HepG2 (cell line): ENCODE results near the gene STC2. TPM values are rescaled to one million over a fixed set of nuclear protein-coding genes. Genes with fewer than 3 reads are reported as not detected.
A peak's percentile ranks its signal among the peaks of the same experiment; 100 is the strongest.

Experiments used
- ATAC-seq: fragments of 200-7000 bp; cut with Tn5 transposase; 3 replicates; pipeline ENCODE4 v1.9.1; 2020; ENCODE audit warnings: mild to moderate bottlenecking, moderate library complexity
- BruUV-seq: library from RNA; stranded (reverse); fragments of 400-500 nt; replicated peaks from 2 replicates; lab custom pipeline; 2021; lab: Mats Ljungman, UMichigan
- CTCF ChIA-PET: fragments of 300-600 bp; formaldehyde crosslinking; extraction: SDS; loops from one replicate; lab custom pipeline; 2021; ENCODE audit warnings: low total read pairs, inconsistent platforms, low intra/inter-chr PET ratio; lab: Yijun Ruan, JAX
- POLR2A ChIA-PET: fragments of 350-600 bp; sonication (Branson Sonifier 250); formaldehyde crosslinking; loops from one replicate; lab custom pipeline; 2020; ENCODE audit warnings: antibody characterized with exemption, inconsistent platforms; lab: Yijun Ruan, JAX
- DNase-seq: peaks from one replicate; pipeline ENCODE4 v3.0.0-alpha.2; 2015; ENCODE audit warnings: low spot score
- FAIRE-seq: peaks from 3 replicates; lab custom pipeline; 2011; peaks lifted over from hg19 to GRCh38; lab: Jason Lieb, UNC
- H2AFZ ChIP-seq: one replicate; pipeline ENCODE4 v1.6.1; 2011; ENCODE audit warnings: low read length, inconsistent platforms
- H3K27ac ChIP-seq: fragments of 300-600 bp; 3 replicates; pipeline ENCODE4 v1.8.0; 2011; ENCODE audit warnings: mixed run types, mild to moderate bottlenecking, mixed read lengths, low read length, inconsistent platforms; ENCODE audit not compliant: insufficient read depth; ENCODE audit errors: extremely low read length
- H3K27me3 ChIP-seq, 2 experiments: fragments of 200-600 bp in 1 of 2; 2 replicates in 1 of 2; 3 replicates in 1 of 2; pipeline versions ENCODE4 v1.6.0 to v1.8.0; 2011; ENCODE audit warnings: low read length in 2 of 2, mild to moderate bottlenecking in 2 of 2, moderate library complexity in 2 of 2, inconsistent platforms in 1 of 2; ENCODE audit not compliant: insufficient read depth in 2 of 2, control insufficient read depth in 1 of 2
- H3K36me3 ChIP-seq, 2 experiments: fragments of 200-600 bp in 1 of 2; replicated peaks in 1 of 2; 2 replicates in 1 of 2; 3 replicates in 1 of 2; pipeline versions ENCODE4 v1.5.1 to v1.8.0; 2011; ENCODE audit warnings: low read length in 2 of 2, inconsistent platforms in 1 of 2; ENCODE audit not compliant: insufficient read depth in 2 of 2, control insufficient read depth in 1 of 2
- H3K4me1 ChIP-seq: 2 replicates; pipeline ENCODE4 v1.5.1; 2012; ENCODE audit warnings: low read length, inconsistent platforms; ENCODE audit not compliant: insufficient read depth
- H3K4me2 ChIP-seq: 2 replicates; pipeline ENCODE4 v1.6.0; 2011; ENCODE audit warnings: low read depth, low read length, inconsistent platforms
- H3K4me3 ChIP-seq, 3 experiments: fragments of 200-600 bp in 1 of 3; sonication (generic), shearing (Covaris generic) in 1 of 3; replicated peaks in 1 of 3; 2 replicates each; pipeline ENCODE4 v1.5.1; 2011 to 2016; ENCODE audit warnings: low read length in 3 of 3, inconsistent platforms in 2 of 3, low read depth in 2 of 3, mild to moderate bottlenecking in 2 of 3, control low read depth in 1 of 3, mixed read lengths in 1 of 3; ENCODE audit not compliant: insufficient read depth in 1 of 3
- H3K79me2 ChIP-seq: one replicate; pipeline ENCODE4 v1.6.1; 2011; ENCODE audit warnings: low read length, inconsistent platforms; ENCODE audit not compliant: insufficient read depth
- H3K9ac ChIP-seq: 2 replicates; pipeline ENCODE4 v1.6.0; 2011; ENCODE audit warnings: mild to moderate bottlenecking, low read depth, low read length, inconsistent platforms; ENCODE audit not compliant: insufficient read depth
- H3K9me3 ChIP-seq: 2 replicates; pipeline ENCODE4 v1.5.1; 2012; ENCODE audit warnings: mild to moderate bottlenecking, low read length
- H4K20me1 ChIP-seq: 2 replicates; pipeline ENCODE4 v1.6.0; 2011; ENCODE audit warnings: inconsistent platforms, mild to moderate bottlenecking, low read length, moderate library complexity; ENCODE audit not compliant: insufficient read depth
- ATF4 ChIP-seq, 2 experiments: fragments of 450-650 bp in 1 of 2; sonication (generic) in 1 of 2; formaldehyde crosslinking; IDR thresholded peaks; 2 replicates each; pipeline versions ENCODE4 v1.5.0 to v1.8.0; 2020 to 2022; ENCODE audit warnings: mild to moderate bottlenecking in 1 of 2, missing genetic modification reagents in 1 of 2
- JUND ChIP-seq: sonication (generic); formaldehyde crosslinking; IDR thresholded peaks from 2 replicates; pipeline ENCODE4 v1.8.0; 2022; ENCODE audit warnings: mild to moderate bottlenecking, missing genetic modification reagents
- KDM4B ChIP-seq: sonication (generic); formaldehyde crosslinking; IDR thresholded peaks from 2 replicates; pipeline ENCODE4 v1.4.0; 2020; ENCODE audit warnings: missing genetic modification reagents
- NR3C1 ChIP-seq: sonication (generic); formaldehyde crosslinking; IDR thresholded peaks from 2 replicates; pipeline ENCODE4 v1.4.0; 2020; ENCODE audit warnings: missing genetic modification reagents
- SALL1 ChIP-seq: sonication (generic); formaldehyde crosslinking; IDR thresholded peaks from 2 replicates; pipeline ENCODE4 v1.8.0; 2022; ENCODE audit warnings: mild to moderate bottlenecking, missing genetic modification reagents
- ZHX1 ChIP-seq: sonication (generic); formaldehyde crosslinking; IDR thresholded peaks from 2 replicates; pipeline ENCODE4 v1.8.1; 2022; ENCODE audit warnings: low read depth, mild to moderate bottlenecking, missing genetic modification reagents
- ZNF543 ChIP-seq: sonication (generic); formaldehyde crosslinking; IDR thresholded peaks from 2 replicates; pipeline ENCODE4 v1.4.0; 2020; ENCODE audit warnings: mild to moderate bottlenecking, missing genetic modification reagents
- ZUFSP ChIP-seq: sonication (generic); formaldehyde crosslinking; IDR thresholded peaks from 2 replicates; pipeline ENCODE4 v1.9.0; 2021; ENCODE audit warnings: missing genetic modification reagents, mild to moderate bottlenecking, borderline replicate concordance
- WGBS: methylation state at CpG from one replicate; pipeline ENCODE4 v1.1.6; 2017; ENCODE audit warnings: low lambda C conversion rate; 5-methylcytosine and 5-hydroxymethylcytosine counted together
- in situ Hi-C: cut with HindIII; loops from 2 replicates; pipeline ENCODE4 v1.10.0; 2017; ENCODE audit warnings: low pct_unique_long_range_greater_than_20kb; ENCODE audit not compliant: extremely low pct_ligation_motif_present
- intact Hi-C: fragments of 100-400 bp; cut with micrococcal nuclease; formaldehyde crosslinking; loops from one replicate; pipeline ENCODE4 v1.10.0; 2022; ENCODE audit not compliant: unreplicated experiment
- polyA plus RNA-seq, 8 experiments: library from polyadenylated mRNA; depleted of rRNA in 3 of 8; stranded (reverse) in 7 of 8; unstranded in 1 of 8; fragments of >200 nt; fragmentation: Illumina TruSeq in 4 of 8; extraction: Trizol in 4 of 8; gene quantifications; 2 replicates each; pipeline versions ENCODE4 v1.2.1 to v1.2.3, GENCODE V29; 2011 to 2016; ENCODE audit warnings: low read depth in 4 of 8, missing spikeins in 1 of 8, mixed read lengths in 1 of 8; ENCODE audit not compliant: insufficient read depth in 1 of 8
- total RNA-seq, 5 experiments: library from RNA; depleted of rRNA; stranded (reverse); fragments of >200 nt; fragmentation: Illumina TruSeq; extraction: Trizol; gene quantifications; 2 replicates each; pipeline ENCODE4 v1.2.3, GENCODE V29; 2016; ENCODE audit warnings: low read depth in 1 of 5

STC2 gene
- total and polyA plus RNA-seq, 2 of the 13 experiments (the other 11 are each of a cell fraction or from before 2014, with no cell fraction given): 27.1 to 69.2 TPM

- peaks cover 0 to 3% of the 10 kb centered on the region in 2 experiments; a peak in 2 of 5 replicates for H3K27me3 ChIP-seq
- H3K4me3 ChIP-seq: no peak overlapping the region; a peak in 1 of 6 replicates
- ATAC-seq: peak; percentile 40; the same call in 2 of the 3 replicates
- H3K36me3 ChIP-seq: no peaks in the 10 kb centered on the region
- H3K4me2 ChIP-seq: no peak overlapping the region
- no peak overlapping the region for H2AFZ ChIP-seq
- H4K20me1 ChIP-seq: no peaks in the 10 kb centered on the region
- no peak overlapping the region for H3K27ac ChIP-seq
- WGBS: 2% methylated on average over 6 of the region's 7 CpGs
- CTCF ChIA-PET: no interaction called here
- H3K9me3 ChIP-seq: no peaks in the 10 kb centered on the region
- intact Hi-C loops: no loop called here
- H3K4me1 ChIP-seq: peaks cover 9% of the 10 kb centered on the region; the same call in 1 of the 2 replicates
- no peaks in the 10 kb centered on the region for H3K79me2 ChIP-seq
- in situ Hi-C loops: no loop called here
- DNase-seq: no peak
- no peak for TF ChIP-seq ZHX1 (CRISPR knock-in tag)
- no peak for TF ChIP-seq ATF4 (CRISPR knock-in tag; IDR thresholded peaks at IDR 0.05)
- H3K9ac ChIP-seq: no peak overlapping the region
- BruUV-seq: no TSS peak
- POLR2A ChIA-PET: no interaction called here
- no peak for FAIRE-seq
These were observed 13.8 kb upstream of the STC2 start for GRCh38 chr5:173341961-173342430.

- H3K4me2 ChIP-seq: no peak overlapping the region
- H2AFZ ChIP-seq: no peak overlapping the region
- no peaks in the 10 kb centered on the region for H3K36me3 ChIP-seq
- CTCF ChIA-PET: no interaction called here
- no peak for FAIRE-seq
- no peak for DNase-seq
- no peaks in the 10 kb centered on the region for H4K20me1 ChIP-seq
- intact Hi-C loops: no loop called here
- H3K27ac ChIP-seq: no peak overlapping the region
- no peaks in the 10 kb centered on the region for H3K79me2 ChIP-seq
- ATAC-seq: peak; percentile 60; the same call in 2 of the 3 replicates
- BruUV-seq: no TSS peak
- POLR2A ChIA-PET: no interaction called here
- peaks cover 9% of the 10 kb centered on the region; the same call in 1 of the 2 replicates for H3K4me1 ChIP-seq
- H3K4me3 ChIP-seq: no peak overlapping the region
- TF ChIP-seq ZNF543 (CRISPR knock-in tag) (no peak), SALL1 (CRISPR knock-in tag) (no peak), ZUFSP (CRISPR knock-in tag) (no peak), JUND (no peak), KDM4B (CRISPR knock-in tag) (no peak), NR3C1 (no peak)
- TF ChIP-seq, all 625 proteins: peak for 0
- Histone ChIP-seq H3K9me3 (no peaks in the 10 kb centered on the region), H3K9ac (no peak overlapping the region), H3K27me3 (peaks cover 0 to 3% of the 10 kb centered on the region in 2 experiments; a peak in 2 of 5 replicates)
- in situ Hi-C loops: no loop called here
- WGBS: 24% methylated on average over 6 of the region's 6 CpGs
These were observed 12.8 kb upstream of the STC2 start for GRCh38 chr5:173340984-173341383.
